Sciatic nerve (tissue), 2 donors: ENCODE results near the gene GSG1L. TPM values are rescaled to one million over a fixed set of nuclear protein-coding genes. Genes with fewer than 3 reads are reported as not detected.

Source experiments
- ATAC-seq: fragments of 200-7000 bp; cut with Tn5 transposase; one replicate; pipeline ENCODE4 v1.9.1; 2020; ENCODE audit warnings: mild to moderate bottlenecking, moderate library complexity
- DNase-seq: peaks from one replicate; pipeline ENCODE4 v3.0.0-alpha.2; 2020; ENCODE audit warnings: low spot score
- intact Hi-C: fragments of 100-400 bp; cut with DNase I; formaldehyde crosslinking; loops from one replicate; pipeline ENCODE4 v1.14.2; 2022
- total RNA-seq: library from RNA; stranded (reverse); fragmentation: NEBNext Ultra II Directional; extraction: Animal tissue kit (Norgen Biotek cat#: 25700); gene quantifications from one replicate; pipeline ENCODE4 v1.2.1, GENCODE V29; 2021
- donor health status: DM: no; HTN: no; CAD: no.
- donor health status: DM: no; HTN: no; CAD: no.

GSG1L gene
- total RNA-seq, 1 donor from 2014 or later: 0.62 TPM

DNA sequence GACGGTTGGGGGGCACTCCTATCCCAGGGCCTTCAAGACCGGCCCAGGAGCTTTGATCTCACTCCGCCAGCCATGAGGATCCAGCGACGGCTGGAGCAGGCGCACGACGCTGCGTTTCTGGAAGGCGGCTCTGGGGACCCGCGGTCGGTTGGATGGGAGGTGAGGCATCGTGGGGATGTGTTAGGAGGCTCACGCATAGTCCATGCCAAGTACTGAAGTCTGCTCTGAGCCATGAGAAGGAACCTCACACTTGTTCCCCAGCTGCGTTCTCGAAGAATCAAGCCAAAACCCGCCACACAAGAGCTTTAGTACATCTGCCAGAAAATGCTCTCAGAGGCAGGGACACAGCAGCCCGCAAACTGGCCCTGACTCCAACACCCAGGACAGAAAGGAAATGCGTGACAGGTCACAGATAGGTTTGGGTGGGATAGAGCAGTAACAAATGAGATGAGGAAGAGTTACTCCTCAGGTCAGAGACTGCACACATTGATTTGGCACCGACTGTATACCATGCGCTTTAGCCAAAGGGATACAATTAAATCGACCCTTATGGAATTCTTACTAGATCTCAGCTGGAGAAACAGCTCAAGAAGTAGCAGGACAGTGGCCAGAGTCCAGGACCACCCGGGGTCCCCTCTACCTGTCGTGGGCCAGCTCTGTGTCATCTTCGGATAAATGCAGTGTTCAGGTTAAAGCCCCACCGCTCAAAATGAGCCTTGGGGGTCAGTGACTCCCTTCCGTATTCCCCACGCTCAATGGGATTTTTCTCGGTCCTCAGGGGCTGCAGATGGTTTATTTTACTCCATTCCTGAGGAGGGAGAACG is 6.7 kb upstream of the GSG1L start:
- DNase-seq: no peak
- intact Hi-C loops: loop anchor here (5.0 kb wide), 1 partner anchor 378 kb away; no protein-coding TSS in a partner anchor
- peak; percentile 48 for ATAC-seq

- DNase-seq (no peak), ATAC-seq (no peak)
- intact Hi-C loops: loop anchor here (5.0 kb wide), 1 partner anchor 377 kb away; no protein-coding TSS in a partner anchor
These were observed 5.5 kb upstream of the GSG1L start for GRCh38 chr16:28068976-28069375.

GRCh38 chr16:28067604-28068379 is 4.3 kb upstream of the GSG1L start:
- intact Hi-C loops: loop anchor here (5.0 kb wide), 1 partner anchor 375 kb away; no protein-coding TSS in a partner anchor
- DNase-seq: no peak
- ATAC-seq: peak; percentile 78

DNA sequence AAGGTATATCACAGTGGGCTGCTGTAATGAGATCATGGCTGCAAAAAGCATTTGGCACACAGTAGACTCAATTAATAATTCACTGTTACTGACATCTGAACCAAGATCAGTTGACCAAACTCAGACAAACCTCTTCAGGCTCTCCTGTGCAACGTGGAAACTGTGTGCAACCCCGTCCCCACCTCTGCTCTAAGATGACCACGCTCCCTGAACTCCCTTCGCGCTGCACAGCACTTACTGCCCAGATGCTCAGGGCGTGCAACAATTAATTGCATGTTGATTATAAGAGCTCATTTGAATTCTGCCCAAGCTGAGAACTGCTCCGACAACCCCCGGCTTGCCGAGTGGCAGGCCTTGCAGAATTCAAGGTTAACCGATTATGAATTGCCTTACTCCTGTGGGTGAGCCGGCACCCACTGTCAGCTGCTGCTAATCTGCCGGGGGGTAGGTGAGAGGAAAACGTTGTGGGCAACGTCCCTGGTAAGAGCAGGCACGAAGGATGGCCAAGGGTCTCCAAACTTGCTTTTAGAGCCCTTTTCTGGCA is 1.3 kb upstream of the GSG1L start:
- no peak for DNase-seq
- ATAC-seq: no peak
- intact Hi-C loops: loop anchor here (5.0 kb wide), 1 partner anchor 372 kb away; no protein-coding TSS in a partner anchor

DNA sequence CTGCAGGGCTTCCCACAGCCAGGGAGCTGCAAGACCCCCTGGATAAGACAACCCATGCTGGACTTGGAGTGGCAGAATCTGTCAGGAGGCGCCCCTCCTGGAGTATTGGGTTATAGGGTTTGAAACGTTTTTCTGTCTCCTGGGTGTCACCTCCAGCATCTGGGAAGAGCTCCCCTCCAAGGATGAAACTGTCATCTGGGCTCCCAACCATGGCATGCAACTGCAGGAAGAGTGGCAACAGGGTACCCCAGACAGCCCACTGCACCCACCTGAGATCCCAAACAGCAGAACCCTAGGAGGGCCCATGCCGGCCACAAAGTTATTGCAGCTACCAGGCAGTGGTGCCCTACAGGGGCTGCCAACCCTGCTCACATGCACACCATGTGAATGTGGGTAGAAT is 636 bp upstream of the GSG1L start:
- intact Hi-C loops: no loop called here
- ATAC-seq: no peak

DNA sequence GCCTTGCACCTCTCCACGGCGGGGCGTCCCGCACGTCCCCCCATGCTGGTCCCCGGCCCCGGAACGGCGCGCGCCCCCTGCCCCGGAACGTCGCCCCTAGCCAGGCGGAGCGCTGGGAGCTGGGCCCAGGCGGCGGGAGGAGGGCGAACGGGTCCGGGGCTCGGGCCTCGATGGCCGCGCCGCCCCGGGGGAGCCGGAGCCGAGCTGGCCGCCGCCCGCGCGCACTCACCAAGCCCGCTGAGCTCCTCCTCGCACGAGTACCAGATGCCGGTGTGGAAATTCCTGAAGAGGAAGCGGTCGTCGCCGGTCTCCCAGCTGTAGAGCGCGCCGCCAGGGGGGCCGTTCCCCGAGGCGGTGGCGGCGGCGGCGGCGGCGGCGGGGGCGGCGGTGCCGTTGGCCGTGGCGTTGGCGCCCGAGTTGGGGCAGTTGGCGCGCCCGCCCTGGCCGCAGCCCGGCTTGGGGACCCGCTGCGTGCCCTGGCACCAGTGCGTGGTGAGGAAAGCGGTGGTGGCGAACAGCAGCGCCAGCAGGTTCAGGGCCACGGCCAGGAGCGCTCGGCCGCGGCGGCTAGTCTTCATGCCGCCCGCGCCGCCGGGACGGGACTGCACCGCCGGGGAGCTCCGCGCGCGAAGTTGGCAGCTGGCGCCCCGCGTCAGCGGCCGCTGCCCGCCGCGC is 530 bp downstream of the GSG1L start:
- DNase-seq (no peak), ATAC-seq (no peak)
- intact Hi-C loops: no loop called here

More for the DNA sequence above, 636 bp upstream of the GSG1L start:
- no peak for DNase-seq

GRCh38 chr16:28062261-28062846 is 1.2 kb downstream of the GSG1L start:
- intact Hi-C loops: no loop called here
- ATAC-seq: no peak
- no peak for DNase-seq

DNA sequence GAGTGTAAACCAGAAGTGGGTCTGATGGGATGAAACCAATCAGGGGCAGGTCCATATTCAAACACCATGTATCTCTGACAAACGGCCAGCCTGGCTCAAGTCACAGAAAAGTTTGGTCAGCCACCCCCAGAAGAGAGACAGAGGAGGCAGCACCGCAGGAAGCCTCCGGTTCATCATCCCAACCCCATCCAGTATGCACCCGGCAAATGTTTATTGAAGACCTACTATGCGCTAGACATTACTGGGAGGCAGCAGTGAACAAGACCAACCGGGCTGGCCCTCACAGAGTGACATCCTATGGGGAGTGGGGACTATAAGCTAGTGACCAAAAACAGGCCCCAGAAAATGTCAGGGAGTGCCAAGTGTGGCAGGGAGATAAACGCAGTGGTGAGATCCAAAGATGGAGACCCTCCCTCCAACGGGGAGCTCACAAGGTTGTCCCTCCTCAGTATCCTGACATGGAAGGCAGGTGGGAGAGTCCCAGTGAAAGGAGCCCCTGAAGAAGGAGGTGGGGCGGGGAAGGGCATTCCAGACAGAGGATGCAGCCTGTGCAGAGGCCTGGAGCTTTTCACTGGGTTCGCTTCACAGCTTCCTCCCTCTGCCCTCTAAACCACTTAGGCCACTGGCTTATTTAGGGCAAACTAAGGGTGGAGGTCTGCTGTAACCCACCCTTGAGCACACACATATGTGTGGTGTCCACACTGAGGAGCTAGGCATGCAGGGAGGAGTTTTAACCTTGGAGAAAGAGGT is 2.0 kb downstream of the GSG1L start:
- no peak for DNase-seq
- intact Hi-C loops: no loop called here

GRCh38 chr16:28059841-28060575 is 3.5 kb downstream of the GSG1L start:
- ATAC-seq: no peak
- intact Hi-C loops: no loop called here
- DNase-seq: no peak

More for the DNA sequence above, 2.0 kb downstream of the GSG1L start:
- no peak for ATAC-seq

- intact Hi-C loops: no loop called here
- no peak for DNase-seq
- ATAC-seq: no peak
These were observed 4.5 kb downstream of the GSG1L start for GRCh38 chr16:28058839-28059589.

GRCh38 chr16:28057949-28058348 is 5.6 kb downstream of the GSG1L start:
- intact Hi-C loops: no loop called here
- DNase-seq (no peak), ATAC-seq (no peak)

- ATAC-seq (no peak), DNase-seq (no peak)
- intact Hi-C loops: no loop called here
These were observed 10.1 kb downstream of the GSG1L start for GRCh38 chr16:28053461-28053860.

- no peak for ATAC-seq
- DNase-seq: no peak
- intact Hi-C loops: no loop called here
These were observed 11.0 kb downstream of the GSG1L start for GRCh38 chr16:28052274-28053128.

DNA sequence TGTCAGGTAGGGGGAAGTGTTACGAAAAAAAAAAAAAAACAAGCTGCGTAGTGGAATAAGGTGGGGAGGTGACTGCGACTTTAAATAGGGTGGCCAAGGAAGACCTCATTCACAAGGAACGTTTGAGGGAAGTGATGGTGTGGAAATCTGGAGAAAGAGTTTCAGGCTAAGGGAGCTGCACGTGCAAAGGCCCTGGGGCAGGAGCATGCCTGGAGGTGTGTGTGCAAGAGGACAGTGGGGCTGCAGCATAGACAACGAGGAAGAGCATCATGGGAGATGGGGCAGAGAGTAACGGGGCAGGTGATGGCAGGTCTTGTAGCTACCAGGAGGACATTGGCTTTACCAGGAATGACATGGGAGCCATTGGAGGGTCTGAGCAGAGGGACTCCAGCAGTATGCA is 12.0 kb downstream of the GSG1L start:
- DNase-seq: no peak
- intact Hi-C loops: no loop called here
- no peak for ATAC-seq

DNA sequence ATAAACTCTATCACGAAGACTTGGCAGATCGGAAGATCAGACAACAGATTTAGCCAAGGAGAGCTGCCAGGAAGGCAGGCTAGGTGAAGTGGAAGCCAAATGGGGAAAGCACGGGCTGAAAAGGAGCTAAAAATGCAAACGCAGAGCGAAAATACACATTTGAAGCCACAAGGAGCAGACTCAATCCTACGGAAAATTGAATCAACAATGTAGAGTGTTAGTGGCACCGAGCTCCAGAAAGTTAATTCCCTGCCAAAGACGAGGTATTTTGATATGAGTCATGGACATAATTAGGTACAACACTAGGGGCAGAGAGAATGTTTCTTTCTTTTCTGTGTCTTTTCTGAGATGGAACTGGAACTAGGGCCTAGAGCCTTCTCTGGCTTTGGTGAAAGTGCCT is 20.7 kb downstream of the GSG1L start:
- intact Hi-C loops: no loop called here
- no peak for DNase-seq
- peak; percentile 48 for ATAC-seq

GRCh38 chr16:28041615-28042014 is 21.9 kb downstream of the GSG1L start:
- ATAC-seq (no peak), DNase-seq (no peak)
- intact Hi-C loops: no loop called here
